Sigmoid colon (tissue), 4 donors: ENCODE data around the gene ASPG.
A peak's percentile ranks its signal among the peaks of the same experiment; 100 is the strongest.

Source experiments
- EP300 ChIP-seq, 4 donors: sonication (generic); formaldehyde crosslinking; IDR thresholded peaks; one replicate each; pipeline ENCODE4 v1.6.1; 2017; ENCODE audit warnings: antibody characterized with exemption in 4 of 4
- POLR2A ChIP-seq, 2 donors: fragments of 450-650 bp; IDR thresholded peaks; one replicate each; pipeline ENCODE4 v1.6.1; 2016; ENCODE audit warnings: antibody characterized with exemption in 2 of 2, mild to moderate bottlenecking in 2 of 2, moderate library complexity in 2 of 2
- POLR2AphosphoS5 ChIP-seq, 4 donors: sonication (generic); formaldehyde crosslinking; IDR thresholded peaks; one replicate each; pipeline ENCODE4 v1.6.1; 2017; ENCODE audit warnings: antibody characterized with exemption in 4 of 4
- TF ChIP-seq, protein P1 (sequence below), 4 experiments: fragments of 450-650 bp in 3 of 4; fragments of 200-600 bp in 1 of 4; IDR thresholded peaks; one replicate each; pipeline ENCODE4 v1.5.1; 2016 to 2019; ENCODE audit warnings: antibody characterized with exemption in 4 of 4, mild to moderate bottlenecking in 3 of 4, moderate library complexity in 2 of 4

DNA sequence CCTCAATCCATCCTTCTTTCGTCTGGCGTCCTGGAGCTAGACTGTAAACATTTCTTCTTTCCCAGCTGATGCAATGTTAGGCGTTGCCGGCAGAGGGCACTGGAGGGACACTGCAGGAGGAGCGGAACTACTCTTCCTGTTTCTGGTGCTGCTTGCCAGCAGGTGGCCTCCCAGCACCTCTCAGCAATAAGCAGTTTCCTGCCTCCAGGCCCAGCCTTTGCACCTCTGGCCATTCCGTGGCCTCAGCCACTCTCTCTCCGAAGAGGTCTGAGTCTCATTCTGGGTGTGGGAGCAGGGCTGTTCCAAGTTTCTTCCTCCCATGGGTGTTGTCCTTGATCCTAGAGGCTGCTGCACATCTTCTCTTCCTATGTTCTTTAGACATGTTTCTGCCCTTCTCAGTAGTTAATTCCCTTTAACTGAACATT is 7.5 kb upstream of the ASPG start:
- TF ChIP-seq POLR2A (IDR thresholded peaks at IDR 0.05) (no peak), EP300 (IDR thresholded peaks at IDR 0.05) (no peak), POLR2AphosphoS5 (IDR thresholded peaks at IDR 0.05) (no peak)
- TF ChIP-seq, protein P1, sequence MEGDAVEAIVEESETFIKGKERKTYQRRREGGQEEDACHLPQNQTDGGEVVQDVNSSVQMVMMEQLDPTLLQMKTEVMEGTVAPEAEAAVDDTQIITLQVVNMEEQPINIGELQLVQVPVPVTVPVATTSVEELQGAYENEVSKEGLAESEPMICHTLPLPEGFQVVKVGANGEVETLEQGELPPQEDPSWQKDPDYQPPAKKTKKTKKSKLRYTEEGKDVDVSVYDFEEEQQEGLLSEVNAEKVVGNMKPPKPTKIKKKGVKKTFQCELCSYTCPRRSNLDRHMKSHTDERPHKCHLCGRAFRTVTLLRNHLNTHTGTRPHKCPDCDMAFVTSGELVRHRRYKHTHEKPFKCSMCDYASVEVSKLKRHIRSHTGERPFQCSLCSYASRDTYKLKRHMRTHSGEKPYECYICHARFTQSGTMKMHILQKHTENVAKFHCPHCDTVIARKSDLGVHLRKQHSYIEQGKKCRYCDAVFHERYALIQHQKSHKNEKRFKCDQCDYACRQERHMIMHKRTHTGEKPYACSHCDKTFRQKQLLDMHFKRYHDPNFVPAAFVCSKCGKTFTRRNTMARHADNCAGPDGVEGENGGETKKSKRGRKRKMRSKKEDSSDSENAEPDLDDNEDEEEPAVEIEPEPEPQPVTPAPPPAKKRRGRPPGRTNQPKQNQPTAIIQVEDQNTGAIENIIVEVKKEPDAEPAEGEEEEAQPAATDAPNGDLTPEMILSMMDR (IDR thresholded peaks at IDR 0.05): peak; percentile 92 to 99 (median 98)
